ENCODE measurements around the gene TSPAN9. TPM values are rescaled to one million over a fixed set of nuclear protein-coding genes. Genes with fewer than 3 reads are reported as not detected.

The TSPAN9 gene
- polyA plus RNA-seq, 3 donors: 0.15 to 0.34 (median 0.25) TPM

DNA sequence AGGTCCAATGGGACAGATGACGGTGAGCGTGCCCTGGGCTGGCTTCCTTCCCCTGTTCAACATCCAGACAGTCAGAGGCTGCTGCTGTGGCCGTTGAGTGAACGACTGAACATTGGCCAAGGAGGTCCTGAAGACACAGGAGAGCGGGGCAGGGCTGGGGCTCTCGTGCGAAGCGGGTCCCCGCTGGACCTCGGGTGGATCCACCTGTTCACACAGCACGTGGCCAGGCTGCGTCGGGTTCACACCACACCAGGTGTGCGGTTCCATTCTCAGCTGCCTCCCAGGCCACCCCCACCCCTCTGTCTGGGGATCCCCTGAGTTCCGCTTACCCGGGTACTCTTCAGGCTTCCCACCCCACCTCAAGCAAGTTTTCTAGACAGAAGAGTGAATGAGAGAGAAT, 214.8 kb downstream of the TSPAN9 start:
- H3K4me1 Mint-ChIP-seq: no peaks in the 10 kb centered on the region
- peaks cover 8 to 23% (median 9%) of the 10 kb centered on the region in 3 donors for H3K27me3 Mint-ChIP-seq (ENCODE audit: low read depth in 3 of 3)

DNA sequence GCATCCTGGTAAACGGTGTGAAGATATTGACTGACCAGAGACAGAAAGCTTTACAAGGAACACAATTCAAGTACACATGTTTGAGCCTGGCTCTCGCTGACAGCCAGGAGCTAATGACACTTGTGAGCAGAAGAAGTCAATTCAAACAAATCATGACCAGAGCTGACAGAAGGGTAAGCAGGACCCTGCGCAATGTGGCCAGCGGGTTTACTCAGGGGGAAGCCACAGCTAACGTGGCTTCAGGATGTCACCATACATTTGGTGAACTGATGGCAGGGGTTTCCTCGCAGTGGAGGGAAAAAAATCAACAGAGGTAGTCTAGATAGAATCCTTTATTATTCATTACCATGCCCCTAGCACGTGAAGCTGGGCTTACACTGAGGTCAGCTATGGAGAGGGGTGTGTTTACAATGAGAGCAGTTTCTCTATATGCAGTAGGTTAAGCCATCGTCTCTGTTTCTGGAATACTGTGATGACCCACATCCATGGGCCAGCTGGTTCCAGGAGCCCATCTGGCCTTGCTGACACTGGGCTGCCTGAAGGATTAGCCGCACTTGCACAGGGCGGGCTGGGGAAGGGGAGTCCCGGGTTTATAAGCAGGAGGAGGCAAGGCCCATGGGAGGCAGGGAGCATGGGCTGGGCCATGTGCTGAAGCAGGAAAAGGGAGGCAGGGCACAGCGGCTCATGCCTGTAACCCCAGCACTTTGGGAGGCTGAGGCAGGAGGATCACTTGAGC, 215.7 kb downstream of the TSPAN9 start:
- Mint-ChIP-seq H3K36me3 (no peaks in the 10 kb centered on the region), H3K27me3 (ENCODE audit: low read depth in 3 of 3) (peaks cover 9 to 20% (median 9%) of the 10 kb centered on the region in 3 donors), H3K9me3 (peaks cover 0 to 2% (median 0%) of the 10 kb centered on the region in 7 donors), H3K4me1 (no peaks in the 10 kb centered on the region), H3K4me3 (no peak overlapping the region), H3K27ac (no peak overlapping the region)
- Histone ChIP-seq H3K27me3 (ENCODE audit: control insufficient read depth in 2 of 2, insufficient read depth in 2 of 2, low read length in 2 of 2) (no peaks in the 10 kb centered on the region), H3K36me3 (replicated peaks in 1 of 2; ENCODE audit: control insufficient read depth in 1 of 2, insufficient read depth in 2 of 2, low read length in 2 of 2) (no peaks in the 10 kb centered on the region), H3K9ac (ENCODE audit: insufficient read depth, low read length, poor library complexity, severe bottlenecking) (no peak overlapping the region), H3K79me2 (ENCODE audit: insufficient read depth, low read length) (no peaks in the 10 kb centered on the region), H3K4me3 (replicated peaks in 1 of 3; ENCODE audit: low read depth in 2 of 3, low read length in 3 of 3) (no peak overlapping the region), H3K4me1 (ENCODE audit: control insufficient read depth in 1 of 2, insufficient read depth in 2 of 2, low read length in 2 of 2) (no peaks in the 10 kb centered on the region), H4K20me1 (ENCODE audit: insufficient read depth, low read length) (no peaks in the 10 kb centered on the region), H2AFZ (ENCODE audit: insufficient read depth, low read depth, low read length, poor library complexity, severe bottlenecking) (no peak overlapping the region), H3K27ac (ENCODE audit: low read depth in 1 of 2, low read length in 2 of 2) (no peak overlapping the region), H3K9me3 (replicated peaks in 1 of 2; ENCODE audit: control insufficient read depth in 1 of 2, insufficient read depth in 1 of 2, low read length in 2 of 2) (no peaks in the 10 kb centered on the region), H3K4me2 (replicated peaks; ENCODE audit: extremely low read depth, low read length, poor library complexity, severe bottlenecking) (no peak overlapping the region)
- TF ChIP-seq, protein P1, sequence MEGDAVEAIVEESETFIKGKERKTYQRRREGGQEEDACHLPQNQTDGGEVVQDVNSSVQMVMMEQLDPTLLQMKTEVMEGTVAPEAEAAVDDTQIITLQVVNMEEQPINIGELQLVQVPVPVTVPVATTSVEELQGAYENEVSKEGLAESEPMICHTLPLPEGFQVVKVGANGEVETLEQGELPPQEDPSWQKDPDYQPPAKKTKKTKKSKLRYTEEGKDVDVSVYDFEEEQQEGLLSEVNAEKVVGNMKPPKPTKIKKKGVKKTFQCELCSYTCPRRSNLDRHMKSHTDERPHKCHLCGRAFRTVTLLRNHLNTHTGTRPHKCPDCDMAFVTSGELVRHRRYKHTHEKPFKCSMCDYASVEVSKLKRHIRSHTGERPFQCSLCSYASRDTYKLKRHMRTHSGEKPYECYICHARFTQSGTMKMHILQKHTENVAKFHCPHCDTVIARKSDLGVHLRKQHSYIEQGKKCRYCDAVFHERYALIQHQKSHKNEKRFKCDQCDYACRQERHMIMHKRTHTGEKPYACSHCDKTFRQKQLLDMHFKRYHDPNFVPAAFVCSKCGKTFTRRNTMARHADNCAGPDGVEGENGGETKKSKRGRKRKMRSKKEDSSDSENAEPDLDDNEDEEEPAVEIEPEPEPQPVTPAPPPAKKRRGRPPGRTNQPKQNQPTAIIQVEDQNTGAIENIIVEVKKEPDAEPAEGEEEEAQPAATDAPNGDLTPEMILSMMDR (IDR thresholded peaks at IDR 0.05): no peak
- intact Hi-C loops (cut with micrococcal nuclease): no loop called here
- 92% methylated on average over 6 of the region's 12 CpGs for WGBS (ENCODE audit: insufficient coverage)
- no peak for DNase-seq

More for the DNA sequence above, 214.8 kb downstream of the TSPAN9 start:
- Mint-ChIP-seq H3K4me3 (no peak overlapping the region), H3K9me3 (peaks cover 0 to 2% (median 0%) of the 10 kb centered on the region in 7 donors), H3K36me3 (no peaks in the 10 kb centered on the region), H3K27ac (peak overlapping the region in 1 of 7 donors; percentile 61)
- 95% methylated on average over 13 of the region's 16 CpGs for WGBS (ENCODE audit: insufficient coverage)
- no peak for DNase-seq
- Histone ChIP-seq H3K36me3 (replicated peaks in 1 of 2; ENCODE audit: control insufficient read depth in 1 of 2, insufficient read depth in 2 of 2, low read length in 2 of 2) (no peaks in the 10 kb centered on the region), H3K9me3 (replicated peaks in 1 of 2; ENCODE audit: control insufficient read depth in 1 of 2, insufficient read depth in 1 of 2, low read length in 2 of 2) (no peaks in the 10 kb centered on the region), H4K20me1 (ENCODE audit: insufficient read depth, low read length) (no peaks in the 10 kb centered on the region), H3K4me1 (ENCODE audit: control insufficient read depth in 1 of 2, insufficient read depth in 2 of 2, low read length in 2 of 2) (no peaks in the 10 kb centered on the region), H2AFZ (ENCODE audit: insufficient read depth, low read depth, low read length, poor library complexity, severe bottlenecking) (no peak overlapping the region), H3K9ac (ENCODE audit: insufficient read depth, low read length, poor library complexity, severe bottlenecking) (no peak overlapping the region), H3K27ac (ENCODE audit: low read depth in 1 of 2, low read length in 2 of 2) (no peak overlapping the region), H3K4me3 (replicated peaks in 1 of 3; ENCODE audit: low read depth in 2 of 3, low read length in 3 of 3) (no peak overlapping the region), H3K79me2 (ENCODE audit: insufficient read depth, low read length) (no peaks in the 10 kb centered on the region), H3K27me3 (ENCODE audit: control insufficient read depth in 2 of 2, insufficient read depth in 2 of 2, low read length in 2 of 2) (no peaks in the 10 kb centered on the region), H3K4me2 (replicated peaks; ENCODE audit: extremely low read depth, low read length, poor library complexity, severe bottlenecking) (no peak overlapping the region)
- TF ChIP-seq, protein P1 (IDR thresholded peaks at IDR 0.05): no peak
- intact Hi-C loops (cut with micrococcal nuclease): no loop called here
